Hematopoietic multipotent progenitor cell treated with erythropoietin and hydrocortisone succinate and interleukin-3 and kit ligand, for 17 days (in vitro differentiated cells): Measurements from ENCODE around the gene TCF7L1.
"Not testable (repeated sequence)": the region's sequence is repeated elsewhere in the genome, so short reads cannot be mapped to it uniquely, and the experiment has no call there.

Experiments used
- DNase-seq: peaks from one replicate; pipeline ENCODE4 v3.0.0-alpha.2; 2015; ENCODE audit warnings: low spot score

The TCF7L1 gene

GRCh38 chr2:85282914-85283313, 149.7 kb downstream of the TCF7L1 start:
- DNase-seq, result no peak

GRCh38 chr2:85283641-85284040, 150.4 kb downstream of the TCF7L1 start:
- no peak for DNase-seq

GRCh38 chr2:85286918-85287317, 153.7 kb downstream of the TCF7L1 start:
- no peak for DNase-seq

GRCh38 chr2:85287721-85288120, 154.5 kb downstream of the TCF7L1 start:
- no peak for DNase-seq

GRCh38 chr2:85288244-85288725, 155.1 kb downstream of the TCF7L1 start:
- DNase-seq, result no peak

- peak; percentile 18 for DNase-seq
Observed at GRCh38 chr2:85291425-85292023, 158.3 kb downstream of the TCF7L1 start.

GRCh38 chr2:85302121-85302520, 168.9 kb downstream of the TCF7L1 start:
- DNase-seq, result no peak

GRCh38 chr2:85303780-85304531, 170.8 kb downstream of the TCF7L1 start:
- no peak for DNase-seq

- no peak for DNase-seq
Observed at GRCh38 chr2:85307527-85307897, 174.3 kb downstream of the TCF7L1 start.

- no peak for DNase-seq
Observed at GRCh38 chr2:85308201-85308600, 175.0 kb downstream of the TCF7L1 start.

GRCh38 chr2:85308896-85309555, 175.8 kb downstream of the TCF7L1 start:
- no peak for DNase-seq

GRCh38 chr2:85309699-85310321, 176.6 kb downstream of the TCF7L1 start:
- no peak for DNase-seq

- no peak for DNase-seq
Observed at GRCh38 chr2:85310330-85310729, 177.1 kb downstream of the TCF7L1 start.

- no peak for DNase-seq
Observed at GRCh38 chr2:85312404-85312803, 179.2 kb downstream of the TCF7L1 start.

GRCh38 chr2:85314884-85315242, 181.7 kb downstream of the TCF7L1 start:
- no peak for DNase-seq

GRCh38 chr2:85315921-85316320, 182.7 kb downstream of the TCF7L1 start:
- not testable (repeated sequence) for DNase-seq

GRCh38 chr2:85318222-85319074, 185.3 kb downstream of the TCF7L1 start:
- DNase-seq, result no peak

GRCh38 chr2:85319796-85320195, 186.6 kb downstream of the TCF7L1 start:
- no peak for DNase-seq

- DNase-seq, result no peak
Observed at GRCh38 chr2:85323351-85323987, 190.3 kb downstream of the TCF7L1 start.

GRCh38 chr2:85323988-85324367, 190.8 kb downstream of the TCF7L1 start:
- DNase-seq, result not testable (repeated sequence)
